Natural killer cell (primary cell): ENCODE data around the gene BOLA1. TPM values are rescaled to one million over a fixed set of nuclear protein-coding genes. Genes with fewer than 3 reads are reported as not detected.
"Not testable (repeated sequence)": the region's sequence is repeated elsewhere in the genome, so short reads cannot be mapped to it uniquely, and the experiment has no call there.

ENCODE experiments used
- ATAC-seq, 3 donors: fragments of 150-1000 bp in 2 of 3; fragments of 200-7000 bp in 1 of 3; cut with Tn5 transposase; 1 replicate in 1 of 3; 2 replicates in 2 of 3; pipeline ENCODE4 v1.10.0; 2021; ENCODE audit warnings: mild to moderate bottlenecking in 2 of 3, moderate library complexity in 2 of 3
- DNase-seq, 2 donors: peaks; one replicate each; pipeline versions ENCODE4 v3.0.0 to v3.0.0-alpha.2; 2013 to 2021; ENCODE audit warnings: mixed read lengths in 1 of 2
- H3K27ac ChIP-seq: one replicate; pipeline ENCODE4 v1.5.1; 2013; ENCODE audit warnings: mild to moderate bottlenecking, low read length
- H3K27me3 ChIP-seq: one replicate; pipeline ENCODE4 v1.6.1; 2013; ENCODE audit warnings: low read length; ENCODE audit not compliant: control insufficient read depth, insufficient read depth
- H3K36me3 ChIP-seq: one replicate; pipeline ENCODE4 v1.6.1; 2013; ENCODE audit warnings: low read length; ENCODE audit not compliant: control insufficient read depth, insufficient read depth
- H3K4me1 ChIP-seq: one replicate; pipeline ENCODE4 v1.6.1; 2013; ENCODE audit warnings: low read length; ENCODE audit not compliant: control insufficient read depth, insufficient read depth
- H3K4me3 ChIP-seq: one replicate; pipeline ENCODE4 v1.5.1; 2013; ENCODE audit warnings: low read length
- H3K9me3 ChIP-seq: one replicate; pipeline ENCODE4 v1.6.1; 2013; ENCODE audit warnings: low read length; ENCODE audit not compliant: control insufficient read depth, insufficient read depth
- H3K27ac Mint-ChIP-seq, 2 donors: one replicate each; pipeline ENCODE4 v1.8.0; 2022; ENCODE audit warnings: mild to moderate bottlenecking in 2 of 2, mixed read lengths in 2 of 2, moderate library complexity in 1 of 2
- H3K27me3 Mint-ChIP-seq, 2 donors: one replicate each; pipeline ENCODE4 v1.8.0; 2022; ENCODE audit warnings: low read depth in 2 of 2, mixed read lengths in 2 of 2
- H3K36me3 Mint-ChIP-seq: one replicate; pipeline ENCODE4 v1.8.0; 2022; ENCODE audit warnings: mixed read lengths
- H3K4me1 Mint-ChIP-seq, 2 donors: one replicate each; pipeline ENCODE4 v1.8.0; 2022; ENCODE audit warnings: mixed read lengths in 2 of 2
- H3K4me3 Mint-ChIP-seq: one replicate; pipeline ENCODE4 v1.8.0; 2022; ENCODE audit warnings: mild to moderate bottlenecking, moderate library complexity, mixed read lengths
- H3K9me3 Mint-ChIP-seq, 2 donors: one replicate each; pipeline ENCODE4 v1.8.0; 2022; ENCODE audit warnings: mixed read lengths in 2 of 2
- CTCF ChIP-seq: fragments of 200-600 bp; IDR thresholded peaks from one replicate; pipeline ENCODE4 v1.8.0; 2022; ENCODE audit warnings: antibody characterized with exemption
- WGBS: methylation state at CpG from one replicate; pipeline ENCODE4 v1.1.7; 2013; ENCODE audit warnings: missing lambda C conversion rate; ENCODE audit not compliant: insufficient coverage; 5-methylcytosine and 5-hydroxymethylcytosine counted together
- intact Hi-C: fragments of 100-400 bp; cut with micrococcal nuclease; formaldehyde crosslinking; loops from one replicate; pipeline ENCODE4 v1.14.2; 2022
- total RNA-seq, 4 donors: library from RNA; stranded (reverse); fragments of 120-200 nt in 1 of 4; gene quantifications; one replicate each; pipeline versions ENCODE4 v1.2.3 to v1.2.4, GENCODE V29; 2013 to 2022

The BOLA1 gene
- total RNA-seq = 1 to 10 TPM; 7.0 to 8.3 (median 7.9) TPM
- 19.0 TPM for total RNA-seq (2013)

GRCh38 chr1:149899460-149900284 lies at the start of gene BOLA1:
BOLA1 (plus strand) TSS chr1:149899568; CDS start chr1:149900060, 492 bp downstream.
- peaks cover 14% of the 10 kb centered on the region for H3K4me1 ChIP-seq
- no peaks in the 10 kb centered on the region for H3K36me3 ChIP-seq
- no peaks in the 10 kb centered on the region for H3K27me3 ChIP-seq
- intact Hi-C loops = loop anchor here (1.0 kb wide), 1 partner anchor 11 kb away; no protein-coding TSS in a partner anchor
- peak within 1 kb of the TSS; percentile 90 to 94 for H3K27ac Mint-ChIP-seq
- H3K4me3 Mint-ChIP-seq = peak within 1 kb of the TSS; percentile 94
- DNase-seq (peak; percentile 74 to 91), ATAC-seq (peak; percentile 97 to 99 (median 98))
- no peak for TF ChIP-seq CTCF
- 12% methylated on average over 65 of the region's 65 CpGs for WGBS
- peak within 1 kb of the TSS; percentile 79 for H3K27ac ChIP-seq
- H3K9me3 Mint-ChIP-seq = no peaks in the 10 kb centered on the region
- H3K4me1 Mint-ChIP-seq = peaks cover 8 to 21% of the 10 kb centered on the region in 2 donors
- no peaks in the 10 kb centered on the region for H3K27me3 Mint-ChIP-seq
- no peaks in the 10 kb centered on the region for H3K9me3 ChIP-seq
- peak within 1 kb of the TSS; percentile 79 for H3K4me3 ChIP-seq
- no peaks in the 10 kb centered on the region for H3K36me3 Mint-ChIP-seq

- H3K9me3 ChIP-seq = no peaks in the 10 kb centered on the region
- Mint-ChIP-seq H3K27ac (peak overlapping the region; percentile 83 to 89), H3K9me3 (no peaks in the 10 kb centered on the region), H3K36me3 (no peaks in the 10 kb centered on the region), H3K27me3 (no peaks in the 10 kb centered on the region), H3K4me1 (peaks cover 30 to 46% of the 10 kb centered on the region in 2 donors), H3K4me3 (peak overlapping the region; percentile 92)
- 7% methylated on average over 5 of the region's 9 CpGs for WGBS
- peak overlapping the region; percentile 31 for H3K4me3 ChIP-seq
- peak overlapping the region; percentile 61 for H3K27ac ChIP-seq
- DNase-seq (peak in 1 of 2 donors; percentile 47), ATAC-seq (no peak)
- no peaks in the 10 kb centered on the region for H3K27me3 ChIP-seq
- no peak for TF ChIP-seq CTCF
- intact Hi-C loops = no loop called here
- peaks cover 3% of the 10 kb centered on the region for H3K36me3 ChIP-seq
- peaks cover 10% of the 10 kb centered on the region for H3K4me1 ChIP-seq
These were observed 49.4 kb upstream of the BOLA1 start for GRCh38 chr1:149849947-149850360.

- H3K36me3 ChIP-seq, H3K27ac ChIP-seq, H3K9me3 ChIP-seq, DNase-seq, H3K4me1 ChIP-seq, H3K36me3 Mint-ChIP-seq, H3K4me3 Mint-ChIP-seq, intact Hi-C loops, H3K27ac Mint-ChIP-seq, H3K4me3 ChIP-seq, H3K27me3 ChIP-seq, H3K9me3 Mint-ChIP-seq, H3K27me3 Mint-ChIP-seq: not testable (repeated sequence)
- peaks cover 21 to 37% of the 10 kb centered on the region in 2 donors for H3K4me1 Mint-ChIP-seq
- no CpG with 5 or more reads among the region's 62 CpGs for WGBS
- peak; percentile 69 to 82 (median 70) for ATAC-seq
These were observed 48.5 kb upstream of the BOLA1 start for GRCh38 chr1:149850732-149851345.

GRCh38 chr1:149851585-149852213 lies 47.7 kb upstream of the BOLA1 start:
- H3K9me3 ChIP-seq, H3K27ac ChIP-seq, H3K27ac Mint-ChIP-seq, H3K4me1 ChIP-seq, H3K36me3 ChIP-seq, H3K27me3 Mint-ChIP-seq, H3K27me3 ChIP-seq, H3K36me3 Mint-ChIP-seq, H3K4me3 ChIP-seq, H3K4me3 Mint-ChIP-seq, intact Hi-C loops, DNase-seq, H3K9me3 Mint-ChIP-seq: not testable (repeated sequence)
- ATAC-seq = peak; percentile 70 to 88 (median 73)
- no CpG with 5 or more reads among the region's 53 CpGs for WGBS
- H3K4me1 Mint-ChIP-seq = peaks cover 19 to 30% of the 10 kb centered on the region in 2 donors

GRCh38 chr1:149852263-149852662 lies 47.1 kb upstream of the BOLA1 start:
- H3K9me3 Mint-ChIP-seq, H3K27ac Mint-ChIP-seq, DNase-seq, H3K4me1 ChIP-seq, H3K4me3 Mint-ChIP-seq, H3K36me3 Mint-ChIP-seq, H3K4me3 ChIP-seq, H3K36me3 ChIP-seq, intact Hi-C loops, H3K27me3 Mint-ChIP-seq, H3K27me3 ChIP-seq, H3K9me3 ChIP-seq, H3K27ac ChIP-seq: not testable (repeated sequence)
- H3K4me1 Mint-ChIP-seq = peaks cover 19 to 24% of the 10 kb centered on the region in 2 donors
- peak; percentile 37 to 66 (median 46) for ATAC-seq
- no CpG with 5 or more reads among the region's 26 CpGs for whole genome bisulfite sequencing

GRCh38 chr1:149860271-149860670 lies 39.1 kb upstream of the BOLA1 start:
- H3K27me3 Mint-ChIP-seq, H3K4me3 ChIP-seq, H3K4me1 Mint-ChIP-seq, H3K4me1 ChIP-seq, intact Hi-C loops, H3K36me3 Mint-ChIP-seq, H3K9me3 Mint-ChIP-seq, H3K27me3 ChIP-seq, H3K27ac Mint-ChIP-seq, H3K36me3 ChIP-seq, H3K27ac ChIP-seq, H3K4me3 Mint-ChIP-seq, H3K9me3 ChIP-seq, DNase-seq: not testable (repeated sequence)
- no CpG with 5 or more reads among the region's 15 CpGs for WGBS
- peak; percentile 14 to 18 (median 17) for ATAC-seq
